Cardiac septum (tissue), 1 donor: ENCODE results near the gene ST7L. TPM values are rescaled to one million over a fixed set of nuclear protein-coding genes. Genes with fewer than 3 reads are reported as not detected.

Source experiments
- total RNA-seq: library from RNA; stranded (reverse); fragmentation: NEBNext Ultra II Directional; extraction: Animal tissue kit (Norgen Biotek cat#: 25700); gene quantifications from one replicate; pipeline ENCODE4 v1.2.1, GENCODE V29; 2021
- donor health status: DM: no; HTN: no; CAD: no.

Gene ST7L
- total RNA-seq, 1 donor from 2014 or later, result 14.0 TPM

Other genes starting within 250 kb of the ST7L start
- 19.1 TPM for gene CTTNBP2NL, start 222.9 kb downstream of the ST7L start, total RNA-seq
- 5.7 TPM for gene WNT2B, start 110.2 kb downstream of the ST7L start, total RNA-seq
- gene CAPZA1, start 691 bp upstream of the ST7L start, total RNA-seq, result 35.3 TPM
- 18.3 TPM for gene MOV10, start 55.5 kb upstream of the ST7L start, total RNA-seq
- 270 TPM for gene RHOC, start 88.0 kb upstream of the ST7L start, total RNA-seq
- gene PPM1J, start 96.2 kb upstream of the ST7L start, total RNA-seq, result 10.7 TPM